ENCODE results near the gene PRDM16. TPM values are rescaled to one million over a fixed set of nuclear protein-coding genes. Genes with fewer than 3 reads are reported as not detected.

Gene PRDM16
- total and polyA plus RNA-seq, 2 of the 8 experiments (the other 6 are each of a cell fraction or from before 2014, with no cell fraction given), result 0.39 to 0.43 TPM

- Histone ChIP-seq H3K4ac (replicated peaks; ENCODE audit: insufficient read length, low read depth, low read length) (no peak overlapping the region), H3K23me2 (ENCODE audit: low read depth, low read length) (no peaks in the 10 kb centered on the region)
- TF ChIP-seq HDAC6 (IDR thresholded peaks at IDR 0.05; ENCODE audit: low read depth, low read length) (no peak), GTF2F1 (IDR thresholded peaks at IDR 0.05; ENCODE audit: borderline replicate concordance, low read depth, low read length) (no peak), TCF12 (IDR thresholded peaks at IDR 0.05; ENCODE audit: low read depth, low read length) (no peak), RBBP5 (IDR thresholded peaks at IDR 0.05; ENCODE audit: borderline replicate concordance, low read depth, low read length) (no peak), ASH2L (IDR thresholded peaks at IDR 0.05; ENCODE audit: low read length) (no peak), CTCF (IDR thresholded peaks at IDR 0.05; ENCODE audit: control extremely low read depth in 1 of 3, insufficient read depth in 1 of 3, low read depth in 1 of 3, low read length in 3 of 3) (no peak), CEBPB (IDR thresholded peaks at IDR 0.05; ENCODE audit: low read depth, low read length) (no peak), TBP (IDR thresholded peaks at IDR 0.05; ENCODE audit: low read depth, low read length) (no peak), TAF1 (IDR thresholded peaks at IDR 0.05; ENCODE audit: low read depth, low read length) (no peak), KDM4A (IDR thresholded peaks at IDR 0.05; ENCODE audit: low read depth, low read length, severe bottlenecking) (no peak), BRCA1 (IDR thresholded peaks at IDR 0.05; ENCODE audit: low read depth, low read length) (no peak), TAF7 (optimal IDR thresholded peaks at IDR 0.05; ENCODE audit: borderline replicate concordance, low read depth, low read length) (no peak)
Observed at GRCh38 chr1:3377604-3378279, 308.7 kb downstream of the PRDM16 start.

More at GRCh38 chr1:3377604-3378279, 308.7 kb downstream of the PRDM16 start:
- Histone ChIP-seq H4K91ac (replicated peaks; ENCODE audit: insufficient read length, low read length) (no peak overlapping the region), H3K56ac (replicated peaks; ENCODE audit: insufficient read length, low read depth, low read length) (no peak overlapping the region), H3K4me2 (ENCODE audit: insufficient read depth in 1 of 2, low read depth in 2 of 2, low read length in 2 of 2) (no peak overlapping the region), H4K8ac (ENCODE audit: extremely low read depth, insufficient read depth, low read length) (no peak overlapping the region), H2BK5ac (ENCODE audit: low read depth, low read length) (no peak overlapping the region), H3K36me3 (ENCODE audit: control insufficient read depth in 2 of 4, insufficient read depth in 4 of 4, low read length in 3 of 4) (no peaks in the 10 kb centered on the region), H3K9me3 (ENCODE audit: insufficient read depth in 2 of 2, low read depth in 1 of 2, low read length in 1 of 2) (no peaks in the 10 kb centered on the region), H2AK5ac (ENCODE audit: low read depth, low read length) (no peak overlapping the region), H2BK20ac (ENCODE audit: low read length) (no peak overlapping the region), H2BK12ac (ENCODE audit: low read depth, low read length) (no peak overlapping the region; the same call in 1 of the 2 replicates), H3K4me1 (replicated peaks in 1 of 4; ENCODE audit: control insufficient read depth in 3 of 4, insufficient read depth in 4 of 4, low read length in 3 of 4) (no peaks in the 10 kb centered on the region), H3K23ac (ENCODE audit: insufficient read length) (no peak overlapping the region), H4K5ac (ENCODE audit: insufficient read length, low read depth, low read length) (no peak overlapping the region), H3K27ac (ENCODE audit: low read depth, low read length) (no peak overlapping the region), H3K9ac (replicated peaks in 1 of 4; ENCODE audit: extremely low read depth in 1 of 4, low read depth in 3 of 4, low read length in 3 of 4) (no peak overlapping the region), H2BK15ac (ENCODE audit: low read length) (no peak overlapping the region), H3K27me3 (replicated peaks in 1 of 4; ENCODE audit: control insufficient read depth in 3 of 4, extremely low read depth in 1 of 4, insufficient read depth in 3 of 4, low read length in 3 of 4) (no peaks in the 10 kb centered on the region), H3K4me3 (ENCODE audit: extremely low read depth in 1 of 4, insufficient read depth in 2 of 4, low read depth in 3 of 4, low read length in 4 of 4) (no peak overlapping the region), H3K18ac (ENCODE audit: extremely low read depth, low read length) (no peak overlapping the region), H2BK120ac (replicated peaks; ENCODE audit: low read depth, low read length) (no peak overlapping the region), H3K14ac (ENCODE audit: insufficient read length) (no peak overlapping the region), H3K79me2 (ENCODE audit: control insufficient read depth in 1 of 2, insufficient read depth in 2 of 2, low read length in 2 of 2) (no peaks in the 10 kb centered on the region), H3K79me1 (ENCODE audit: low read depth, low read length) (no peaks in the 10 kb centered on the region), H4K20me1 (replicated peaks in 1 of 2; ENCODE audit: control insufficient read depth in 1 of 2, insufficient read depth in 2 of 2, low read length in 2 of 2) (no peaks in the 10 kb centered on the region), H2AFZ (ENCODE audit: low read length) (no peak overlapping the region)
- WGBS, 2 experiments (ENCODE audit: extremely low coverage in 1 of 2, insufficient coverage in 1 of 2, insufficient read length in 1 of 2, insufficient replicate concordance in 2 of 2, low coverage in 1 of 2, low lambda C conversion rate in 2 of 2, missing lambda C conversion rate in 1 of 2), result 86% methylated on average over 17 of the region's 24 CpGs; no CpG with 5 or more reads in 1 of the 2 experiments
- CTCF ChIA-PET (ENCODE audit: partially characterized antibody), result interaction anchor here (1.0 kb wide), 1 partner anchor 28 kb away, joined by 3 read pairs; no protein-coding TSS in a partner anchor
- DNase-seq (ENCODE audit: low read depth in 1 of 2, low spot score in 2 of 2), result no peak
- POLR2A ChIA-PET (ENCODE audit: partially characterized antibody), result no interaction called here
- no peak for FAIRE-seq

All from H1 (cell line).